ENCODE results near the gene DUSP6.
A peak's percentile ranks its signal among the peaks of the same experiment; 100 is the strongest.

Gene DUSP6

DNA sequence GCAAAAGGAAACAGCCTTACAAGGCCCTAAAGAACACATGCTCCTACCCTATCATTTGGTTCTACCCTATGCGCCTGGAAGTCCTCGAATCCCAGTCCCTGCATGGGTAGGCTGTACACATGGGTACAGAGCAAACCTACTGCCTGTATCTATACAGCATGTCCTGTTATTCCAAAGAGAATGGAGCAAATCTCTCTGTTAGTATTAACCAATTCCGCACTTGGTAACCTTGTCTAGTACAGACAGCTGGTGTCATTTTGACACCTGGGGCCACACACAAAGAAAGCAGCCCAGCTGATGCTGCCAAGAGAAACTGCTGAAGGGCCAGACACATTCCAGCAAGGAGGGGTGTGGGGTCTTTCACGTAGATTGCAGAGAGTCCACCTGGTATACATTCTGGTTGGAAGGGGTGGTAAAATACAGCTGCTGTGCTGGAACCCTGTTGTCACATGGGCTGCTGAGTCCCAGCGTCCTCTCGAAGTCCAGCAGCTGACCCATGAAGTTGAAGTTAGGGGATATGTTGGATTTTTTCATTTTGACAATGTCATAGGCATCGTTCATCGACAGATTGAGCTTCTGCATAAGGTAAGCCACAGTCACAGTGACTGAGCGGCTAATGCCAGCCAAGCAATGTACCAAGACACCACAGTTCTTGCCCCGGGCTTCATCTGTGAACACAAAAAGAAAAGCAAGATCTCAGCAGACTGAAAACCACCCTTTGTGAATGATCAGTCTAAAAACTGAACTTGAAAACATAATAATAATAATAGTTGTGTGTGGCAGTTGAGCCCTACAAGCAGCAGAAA, 3.2 kb downstream of the DUSP6 start:
- Histone ChIP-seq H3K9ac (ENCODE audit: low read depth, low read length, poor library complexity) (no peak overlapping the region), H3K79me1 (ENCODE audit: low read depth, low read length) (peaks cover 4% of the 10 kb centered on the region), H2BK15ac (ENCODE audit: low read length) (no peak overlapping the region), H3K27me3 (ENCODE audit: control insufficient read depth in 3 of 3, insufficient read depth in 3 of 3, low read depth in 1 of 3, low read length in 3 of 3) (peaks cover 0 to 6% (median 0%) of the 10 kb centered on the region in 3 experiments), H3K4me2 (ENCODE audit: insufficient read depth, low read length, poor library complexity, severe bottlenecking) (no peak overlapping the region), H2AFZ (ENCODE audit: low read length) (no peak overlapping the region), H3K23ac (ENCODE audit: low read depth, low read length, poor library complexity) (no peak overlapping the region), H3K27ac (replicated peaks; ENCODE audit: low read length) (no peak overlapping the region), H3K9me3 (replicated peaks in 1 of 2; ENCODE audit: control insufficient read depth in 2 of 2, insufficient read depth in 1 of 2, low read depth in 1 of 2, low read length in 2 of 2) (no peaks in the 10 kb centered on the region), H3K4me1 (ENCODE audit: control insufficient read depth in 2 of 2, insufficient read depth in 1 of 2, low read depth in 1 of 2, low read length in 2 of 2) (peaks cover 37 to 42% of the 10 kb centered on the region in 2 donors), H3K36me3 (replicated peaks in 1 of 2; ENCODE audit: control insufficient read depth in 2 of 2, insufficient read depth in 2 of 2, low read length in 2 of 2) (peaks cover 0 to 44% of the 10 kb centered on the region in 2 donors), H2BK12ac (ENCODE audit: low read length) (no peak overlapping the region), H3K4me3 (ENCODE audit: low read length in 2 of 2) (peak overlapping the region in 1 of 2 donors; percentile 91), H3K4ac (ENCODE audit: low read length) (no peak overlapping the region), H3K14ac (ENCODE audit: low read length) (no peak overlapping the region), H2AK5ac (ENCODE audit: low read depth, low read length) (no peak overlapping the region), H4K91ac (ENCODE audit: low read depth, low read length, poor library complexity) (no peak overlapping the region), H3K18ac (ENCODE audit: low read length) (no peak overlapping the region), H2BK5ac (ENCODE audit: low read length) (no peak overlapping the region), H4K8ac (ENCODE audit: low read depth, low read length) (no peak overlapping the region), H2BK120ac (ENCODE audit: low read depth, low read length) (no peak overlapping the region)
- no CpG with 5 or more reads among the region's 10 CpGs for WGBS, 2 donors (ENCODE audit: extremely low coverage in 2 of 2, insufficient read length in 2 of 2, insufficient replicate concordance in 1 of 2)
- DNase-seq (ENCODE audit: low spot score) = no peak

DNA sequence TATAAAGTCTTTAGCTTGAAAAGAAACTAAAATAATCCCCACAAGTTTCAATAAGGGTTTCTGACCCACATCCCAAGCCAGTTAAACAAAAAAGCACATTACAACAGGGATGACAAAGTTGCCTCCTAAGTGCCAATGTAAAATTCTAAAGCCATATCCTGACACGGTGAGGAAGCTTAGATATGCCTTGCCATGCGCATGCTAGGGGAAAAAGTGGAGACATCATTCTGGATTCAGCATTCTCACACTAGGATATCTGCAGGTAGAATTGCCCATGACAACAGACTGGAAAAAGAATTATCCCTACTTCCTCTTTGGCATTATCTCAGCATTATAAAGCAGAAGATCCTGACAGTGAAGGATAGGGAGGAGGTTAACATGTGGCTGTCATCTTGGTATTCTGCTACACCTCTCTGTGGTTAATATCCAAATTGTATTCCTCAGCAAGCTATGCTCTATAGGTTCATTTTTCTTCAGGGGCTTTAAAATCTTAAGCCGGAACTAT, 4.9 kb downstream of the DUSP6 start:
- Histone ChIP-seq H3K27ac (replicated peaks; ENCODE audit: low read length) (no peak overlapping the region), H2BK120ac (ENCODE audit: low read depth, low read length) (no peak overlapping the region), H2BK15ac (ENCODE audit: low read length) (no peak overlapping the region), H3K23ac (ENCODE audit: low read depth, low read length, poor library complexity) (no peak overlapping the region), H3K18ac (ENCODE audit: low read length) (no peak overlapping the region), H2BK12ac (ENCODE audit: low read length) (no peak overlapping the region), H3K27me3 (ENCODE audit: control insufficient read depth in 3 of 3, insufficient read depth in 3 of 3, low read depth in 1 of 3, low read length in 3 of 3) (peaks cover 0 to 6% (median 0%) of the 10 kb centered on the region in 3 experiments), H3K4me1 (ENCODE audit: control insufficient read depth in 2 of 2, insufficient read depth in 1 of 2, low read depth in 1 of 2, low read length in 2 of 2) (peaks cover 40% of the 10 kb centered on the region in 2 donors), H3K9me3 (replicated peaks in 1 of 2; ENCODE audit: control insufficient read depth in 2 of 2, insufficient read depth in 1 of 2, low read depth in 1 of 2, low read length in 2 of 2) (peaks cover 0 to 2% of the 10 kb centered on the region in 2 donors), H2AK5ac (ENCODE audit: low read depth, low read length) (no peak overlapping the region), H2AFZ (ENCODE audit: low read length) (no peak overlapping the region), H3K9ac (ENCODE audit: low read depth, low read length, poor library complexity) (no peak overlapping the region), H3K36me3 (replicated peaks in 1 of 2; ENCODE audit: control insufficient read depth in 2 of 2, insufficient read depth in 2 of 2, low read length in 2 of 2) (peaks cover 0 to 44% of the 10 kb centered on the region in 2 donors), H3K4ac (ENCODE audit: low read length) (no peak overlapping the region), H3K79me1 (ENCODE audit: low read depth, low read length) (peaks cover 4% of the 10 kb centered on the region), H3K4me2 (ENCODE audit: insufficient read depth, low read length, poor library complexity, severe bottlenecking) (no peak overlapping the region), H3K14ac (ENCODE audit: low read length) (no peak overlapping the region), H4K91ac (ENCODE audit: low read depth, low read length, poor library complexity) (no peak overlapping the region), H2BK5ac (ENCODE audit: low read length) (no peak overlapping the region), H4K8ac (ENCODE audit: low read depth, low read length) (no peak overlapping the region), H3K4me3 (ENCODE audit: low read length in 2 of 2) (peak overlapping the region in 1 of 2 donors; percentile 91)
- no CpG with 5 or more reads among the region's 3 CpGs for WGBS, 2 donors (ENCODE audit: extremely low coverage in 2 of 2, insufficient read length in 2 of 2, insufficient replicate concordance in 1 of 2)
- DNase-seq (ENCODE audit: low spot score) = no peak

DNA sequence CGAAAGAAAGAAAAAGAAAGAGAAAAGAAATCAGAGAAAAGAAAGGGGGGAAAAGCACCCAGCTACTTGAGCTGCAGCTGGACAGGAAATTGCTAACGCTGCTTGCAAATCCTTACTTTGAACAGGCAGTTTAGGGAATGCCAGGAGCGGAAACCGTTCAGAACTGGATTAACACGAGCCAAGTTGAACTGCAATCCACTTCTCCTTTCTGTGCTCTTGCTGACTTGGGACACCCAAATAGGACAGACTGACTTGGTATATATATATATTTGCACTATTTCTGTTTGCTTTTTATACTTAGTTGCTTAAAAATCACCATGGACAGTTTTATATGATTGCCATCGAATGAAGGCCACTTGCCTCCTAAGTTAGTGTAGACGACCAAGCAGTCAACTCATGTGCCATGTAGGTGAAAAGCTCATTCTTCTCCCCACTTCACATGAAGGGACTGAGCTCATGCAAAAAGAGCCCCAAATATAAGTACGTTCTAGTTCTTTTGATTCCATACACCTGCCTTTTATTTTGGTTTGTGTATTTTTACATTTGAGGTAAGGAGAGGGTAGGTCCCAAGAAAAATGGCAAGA, 5.5 kb downstream of the DUSP6 start:
- Histone ChIP-seq H3K9ac (ENCODE audit: low read depth, low read length, poor library complexity) (no peak overlapping the region), H3K23ac (ENCODE audit: low read depth, low read length, poor library complexity) (no peak overlapping the region), H3K36me3 (replicated peaks in 1 of 2; ENCODE audit: control insufficient read depth in 2 of 2, insufficient read depth in 2 of 2, low read length in 2 of 2) (peaks cover 0 to 44% of the 10 kb centered on the region in 2 donors), H3K18ac (ENCODE audit: low read length) (no peak overlapping the region), H2BK15ac (ENCODE audit: low read length) (no peak overlapping the region), H3K4me1 (ENCODE audit: control insufficient read depth in 2 of 2, insufficient read depth in 1 of 2, low read depth in 1 of 2, low read length in 2 of 2) (peaks cover 40% of the 10 kb centered on the region in 2 donors), H3K4me3 (ENCODE audit: low read length in 2 of 2) (peak overlapping the region in 1 of 2 donors; percentile 91), H3K27ac (replicated peaks; ENCODE audit: low read length) (peak overlapping the region; percentile 79), H2AK5ac (ENCODE audit: low read depth, low read length) (no peak overlapping the region), H4K8ac (ENCODE audit: low read depth, low read length) (no peak overlapping the region), H3K14ac (ENCODE audit: low read length) (no peak overlapping the region), H2AFZ (ENCODE audit: low read length) (no peak overlapping the region), H3K4ac (ENCODE audit: low read length) (no peak overlapping the region), H2BK120ac (ENCODE audit: low read depth, low read length) (no peak overlapping the region), H3K9me3 (replicated peaks in 1 of 2; ENCODE audit: control insufficient read depth in 2 of 2, insufficient read depth in 1 of 2, low read depth in 1 of 2, low read length in 2 of 2) (peaks cover 0 to 2% of the 10 kb centered on the region in 2 donors), H3K27me3 (ENCODE audit: control insufficient read depth in 3 of 3, insufficient read depth in 3 of 3, low read depth in 1 of 3, low read length in 3 of 3) (peaks cover 0 to 6% (median 0%) of the 10 kb centered on the region in 3 experiments), H3K4me2 (ENCODE audit: insufficient read depth, low read length, poor library complexity, severe bottlenecking) (peak overlapping the region; percentile 35), H2BK12ac (ENCODE audit: low read length) (no peak overlapping the region), H4K91ac (ENCODE audit: low read depth, low read length, poor library complexity) (no peak overlapping the region), H3K79me1 (ENCODE audit: low read depth, low read length) (peaks cover 4% of the 10 kb centered on the region), H2BK5ac (ENCODE audit: low read length) (no peak overlapping the region)
- no CpG with 5 or more reads among the region's 8 CpGs for WGBS, 2 donors (ENCODE audit: extremely low coverage in 2 of 2, insufficient read length in 2 of 2, insufficient replicate concordance in 1 of 2)
- no peak for DNase-seq (ENCODE audit: low spot score)
